ENCODE measurements around the gene PRELID2. TPM values are rescaled to one million over a fixed set of nuclear protein-coding genes. Genes with fewer than 3 reads are reported as not detected.

PRELID2 gene
- total RNA-seq, 2 donors from 2014 or later: 4.1 to 5.4 TPM

DNA sequence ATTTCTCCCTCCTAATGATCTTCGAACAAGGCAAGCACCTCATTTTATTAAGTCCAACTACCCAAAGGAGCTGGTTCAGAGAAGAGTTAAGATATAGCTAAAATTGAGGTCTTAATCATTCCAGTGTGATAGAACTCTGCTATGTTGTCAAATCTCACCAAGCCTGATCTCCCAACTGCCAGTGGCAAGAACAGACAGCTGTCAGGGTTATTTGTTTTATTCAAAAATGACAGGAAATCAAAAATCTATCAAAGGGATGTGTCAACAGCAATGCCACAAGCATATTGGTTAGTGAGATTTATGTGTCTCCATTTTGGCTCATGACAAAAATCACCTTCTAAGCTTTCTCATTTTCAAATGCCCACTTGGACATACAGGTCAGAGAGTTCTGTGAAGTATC lies 74.5 kb downstream of the PRELID2 start:
- Histone ChIP-seq H3K27ac (no peak overlapping the region), H3K9me3 (no peaks in the 10 kb centered on the region), H3K4me1 (replicated peaks) (no peaks in the 10 kb centered on the region), H3K27me3 (replicated peaks; ENCODE audit: insufficient read depth) (no peaks in the 10 kb centered on the region), H3K4me3 (no peak overlapping the region), H3K36me3 (no peaks in the 10 kb centered on the region)
- TF ChIP-seq, protein P1, sequence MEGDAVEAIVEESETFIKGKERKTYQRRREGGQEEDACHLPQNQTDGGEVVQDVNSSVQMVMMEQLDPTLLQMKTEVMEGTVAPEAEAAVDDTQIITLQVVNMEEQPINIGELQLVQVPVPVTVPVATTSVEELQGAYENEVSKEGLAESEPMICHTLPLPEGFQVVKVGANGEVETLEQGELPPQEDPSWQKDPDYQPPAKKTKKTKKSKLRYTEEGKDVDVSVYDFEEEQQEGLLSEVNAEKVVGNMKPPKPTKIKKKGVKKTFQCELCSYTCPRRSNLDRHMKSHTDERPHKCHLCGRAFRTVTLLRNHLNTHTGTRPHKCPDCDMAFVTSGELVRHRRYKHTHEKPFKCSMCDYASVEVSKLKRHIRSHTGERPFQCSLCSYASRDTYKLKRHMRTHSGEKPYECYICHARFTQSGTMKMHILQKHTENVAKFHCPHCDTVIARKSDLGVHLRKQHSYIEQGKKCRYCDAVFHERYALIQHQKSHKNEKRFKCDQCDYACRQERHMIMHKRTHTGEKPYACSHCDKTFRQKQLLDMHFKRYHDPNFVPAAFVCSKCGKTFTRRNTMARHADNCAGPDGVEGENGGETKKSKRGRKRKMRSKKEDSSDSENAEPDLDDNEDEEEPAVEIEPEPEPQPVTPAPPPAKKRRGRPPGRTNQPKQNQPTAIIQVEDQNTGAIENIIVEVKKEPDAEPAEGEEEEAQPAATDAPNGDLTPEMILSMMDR (IDR thresholded peaks at IDR 0.05): no peak
- TF ChIP-seq POLR2AphosphoS5 (IDR thresholded peaks at IDR 0.05) (no peak), POLR2A (IDR thresholded peaks at IDR 0.05) (no peak)
- intact Hi-C loops (cut with DNase I): no loop called here
- no peak for DNase-seq (ENCODE audit: low spot score)
- WGBS: 76% methylated on average over 1 of the region's 1 CpG

DNA sequence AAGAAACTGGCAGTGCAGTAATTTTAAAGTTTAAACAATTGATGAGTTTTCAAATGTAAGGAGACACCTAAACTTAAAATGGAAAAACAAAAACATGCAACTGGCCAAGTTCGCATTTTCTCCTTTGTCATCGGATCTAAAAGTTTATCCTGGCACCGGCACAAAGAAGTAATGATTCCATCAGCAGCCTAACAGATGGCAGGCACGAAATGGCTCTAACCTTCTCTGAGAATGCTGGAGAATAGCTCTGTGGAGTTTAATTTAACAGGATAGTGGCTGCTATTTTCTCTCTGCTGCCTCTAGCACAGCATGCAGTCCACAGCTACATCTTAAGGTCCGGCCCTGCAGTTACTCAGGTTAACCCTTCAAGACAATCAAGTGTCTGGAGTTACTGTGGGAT lies 82.2 kb downstream of the PRELID2 start:
- Histone ChIP-seq H3K9me3 (no peaks in the 10 kb centered on the region), H3K27me3 (replicated peaks; ENCODE audit: insufficient read depth) (no peaks in the 10 kb centered on the region), H3K36me3 (no peaks in the 10 kb centered on the region), H3K4me1 (replicated peaks) (no peaks in the 10 kb centered on the region), H3K27ac (no peak overlapping the region), H3K4me3 (no peak overlapping the region)
- TF ChIP-seq, protein P1 (IDR thresholded peaks at IDR 0.05): no peak
- TF ChIP-seq POLR2AphosphoS5 (IDR thresholded peaks at IDR 0.05) (no peak), POLR2A (IDR thresholded peaks at IDR 0.05) (no peak)
- DNase-seq (ENCODE audit: low spot score): no peak
- intact Hi-C loops (cut with DNase I): no loop called here
- 13% methylated on average over 5 of the region's 5 CpGs for WGBS

DNA sequence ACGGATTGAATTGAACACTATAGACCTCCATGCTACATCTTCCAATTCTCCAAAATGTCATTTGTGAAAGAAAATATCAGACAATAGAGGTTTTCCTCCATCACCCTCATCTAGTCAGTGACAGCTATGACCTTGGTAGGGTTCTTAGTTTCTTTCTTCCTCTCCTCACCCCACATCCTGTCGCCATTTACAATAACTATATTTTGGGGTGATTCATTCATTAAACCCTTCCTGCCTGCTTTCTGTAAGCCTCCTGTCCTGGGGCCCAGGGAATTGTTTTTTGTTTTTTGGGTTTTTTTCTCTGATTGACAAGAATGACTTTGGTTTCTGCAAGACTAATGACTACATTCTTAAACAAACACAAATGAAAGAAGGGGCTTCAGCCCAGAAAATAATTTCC lies 82.6 kb downstream of the PRELID2 start:
- H3K4me3 ChIP-seq: no peak overlapping the region
- H3K27ac ChIP-seq: no peak overlapping the region
- intact Hi-C loops (cut with DNase I): no loop called here
- H3K4me1 ChIP-seq (replicated peaks): no peaks in the 10 kb centered on the region
- H3K36me3 ChIP-seq: no peaks in the 10 kb centered on the region
- no peaks in the 10 kb centered on the region for H3K9me3 ChIP-seq
- whole genome bisulfite sequencing: 89% methylated on average over 2 of the region's 2 CpGs
- no peaks in the 10 kb centered on the region for H3K27me3 ChIP-seq (replicated peaks; ENCODE audit: insufficient read depth)
- TF ChIP-seq POLR2AphosphoS5 (IDR thresholded peaks at IDR 0.05) (no peak), POLR2A (IDR thresholded peaks at IDR 0.05) (no peak)
- TF ChIP-seq, protein P1 (IDR thresholded peaks at IDR 0.05): no peak
- no peak for DNase-seq (ENCODE audit: low spot score)

DNA sequence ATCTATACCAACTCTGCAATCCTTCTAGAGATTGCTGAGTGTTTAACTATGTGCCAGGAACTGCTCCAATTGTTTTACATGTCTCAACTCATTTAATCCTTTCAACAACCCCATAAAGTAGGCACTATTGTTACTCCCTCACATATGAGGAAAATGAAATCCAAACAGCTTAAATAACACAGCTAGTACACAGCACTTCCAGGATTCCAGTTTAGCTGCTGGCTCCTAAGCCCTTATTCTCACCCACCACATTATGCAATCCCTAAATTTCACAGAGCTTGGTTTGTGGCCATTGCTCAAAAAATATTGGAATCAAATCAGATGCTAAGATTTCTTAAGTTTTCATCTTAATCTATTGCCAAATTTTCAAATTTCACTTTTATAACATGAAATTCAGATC lies 84.9 kb downstream of the PRELID2 start:
- Histone ChIP-seq H3K4me3 (no peak overlapping the region), H3K36me3 (no peaks in the 10 kb centered on the region), H3K4me1 (replicated peaks) (no peaks in the 10 kb centered on the region), H3K27ac (no peak overlapping the region), H3K27me3 (replicated peaks; ENCODE audit: insufficient read depth) (no peaks in the 10 kb centered on the region), H3K9me3 (no peaks in the 10 kb centered on the region)
- no peak for TF ChIP-seq POLR2AphosphoS5 (IDR thresholded peaks at IDR 0.05)
- TF ChIP-seq POLR2A (IDR thresholded peaks at IDR 0.05): no peak
- TF ChIP-seq, protein P1 (IDR thresholded peaks at IDR 0.05): no peak
- intact Hi-C loops (cut with DNase I): no loop called here
- DNase-seq (ENCODE audit: low spot score): no peak

DNA sequence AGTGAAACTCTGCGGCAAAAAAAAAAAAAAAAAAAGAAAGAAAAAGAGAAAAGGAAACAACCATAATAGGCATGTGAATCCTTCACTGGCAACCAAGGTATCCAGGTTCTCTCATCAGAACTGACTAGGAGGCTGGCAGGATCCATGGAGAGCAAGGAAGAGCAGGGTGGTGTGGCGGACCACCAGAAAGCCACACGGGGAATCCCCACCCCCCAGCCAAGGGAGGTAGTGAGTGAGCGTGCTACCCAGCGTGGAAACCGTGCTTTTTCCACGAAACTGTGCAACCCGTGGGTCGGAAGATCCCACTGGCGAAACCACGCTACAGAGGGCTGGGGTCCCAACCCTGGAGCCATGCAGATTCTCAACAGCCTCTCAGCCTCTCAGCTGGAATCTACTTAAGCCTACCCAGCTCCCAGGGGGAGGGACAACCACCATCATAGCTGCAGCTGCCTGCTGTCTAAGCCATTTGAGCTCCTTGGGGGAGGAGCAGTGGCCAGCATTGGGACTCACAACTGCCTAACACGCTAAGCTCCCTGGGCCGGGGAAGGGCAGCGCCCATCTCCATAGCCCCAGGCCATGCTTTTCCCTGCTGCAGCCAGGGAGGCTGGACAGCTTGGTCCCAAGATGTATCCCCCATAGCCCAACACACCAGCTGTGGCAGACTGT lies 91.6 kb downstream of the PRELID2 start:
- H3K27ac ChIP-seq: no peak overlapping the region
- no peaks in the 10 kb centered on the region for H3K36me3 ChIP-seq
- no peaks in the 10 kb centered on the region for H3K9me3 ChIP-seq
- intact Hi-C loops (cut with DNase I): no loop called here
- TF ChIP-seq, protein P1 (IDR thresholded peaks at IDR 0.05): no peak
- TF ChIP-seq POLR2A (IDR thresholded peaks at IDR 0.05): no peak
- no peak for TF ChIP-seq POLR2AphosphoS5 (IDR thresholded peaks at IDR 0.05)
- no peak for DNase-seq (ENCODE audit: low spot score)
- no peak overlapping the region for H3K4me3 ChIP-seq
- WGBS: 97% methylated on average over 14 of the region's 14 CpGs
- H3K27me3 ChIP-seq (replicated peaks; ENCODE audit: insufficient read depth): no peaks in the 10 kb centered on the region
- H3K4me1 ChIP-seq (replicated peaks): no peaks in the 10 kb centered on the region

Measured in prostate gland (tissue), 2 donors.